Natural killer cell (primary cell): ENCODE measurements around the gene NCS1. TPM values are rescaled to one million over a fixed set of nuclear protein-coding genes. Genes with fewer than 3 reads are reported as not detected.

Experiments used
- ATAC-seq, 3 donors: fragments of 150-1000 bp in 2 of 3; fragments of 200-7000 bp in 1 of 3; cut with Tn5 transposase; 1 replicate in 1 of 3; 2 replicates in 2 of 3; pipeline ENCODE4 v1.10.0; 2021; ENCODE audit warnings: mild to moderate bottlenecking in 2 of 3, moderate library complexity in 2 of 3
- DNase-seq, 2 donors: peaks; one replicate each; pipeline versions ENCODE4 v3.0.0 to v3.0.0-alpha.2; 2013 to 2021; ENCODE audit warnings: mixed read lengths in 1 of 2
- H3K27ac ChIP-seq: one replicate; pipeline ENCODE4 v1.5.1; 2013; ENCODE audit warnings: mild to moderate bottlenecking, low read length
- H3K27me3 ChIP-seq: one replicate; pipeline ENCODE4 v1.6.1; 2013; ENCODE audit warnings: low read length; ENCODE audit not compliant: control insufficient read depth, insufficient read depth
- H3K36me3 ChIP-seq: one replicate; pipeline ENCODE4 v1.6.1; 2013; ENCODE audit warnings: low read length; ENCODE audit not compliant: control insufficient read depth, insufficient read depth
- H3K4me1 ChIP-seq: one replicate; pipeline ENCODE4 v1.6.1; 2013; ENCODE audit warnings: low read length; ENCODE audit not compliant: control insufficient read depth, insufficient read depth
- H3K4me3 ChIP-seq: one replicate; pipeline ENCODE4 v1.5.1; 2013; ENCODE audit warnings: low read length
- H3K9me3 ChIP-seq: one replicate; pipeline ENCODE4 v1.6.1; 2013; ENCODE audit warnings: low read length; ENCODE audit not compliant: control insufficient read depth, insufficient read depth
- H3K27ac Mint-ChIP-seq, 2 donors: one replicate each; pipeline ENCODE4 v1.8.0; 2022; ENCODE audit warnings: mild to moderate bottlenecking in 2 of 2, mixed read lengths in 2 of 2, moderate library complexity in 1 of 2
- H3K27me3 Mint-ChIP-seq, 2 donors: one replicate each; pipeline ENCODE4 v1.8.0; 2022; ENCODE audit warnings: low read depth in 2 of 2, mixed read lengths in 2 of 2
- H3K36me3 Mint-ChIP-seq: one replicate; pipeline ENCODE4 v1.8.0; 2022; ENCODE audit warnings: mixed read lengths
- H3K4me1 Mint-ChIP-seq, 2 donors: one replicate each; pipeline ENCODE4 v1.8.0; 2022; ENCODE audit warnings: mixed read lengths in 2 of 2
- H3K4me3 Mint-ChIP-seq: one replicate; pipeline ENCODE4 v1.8.0; 2022; ENCODE audit warnings: mild to moderate bottlenecking, moderate library complexity, mixed read lengths
- H3K9me3 Mint-ChIP-seq, 2 donors: one replicate each; pipeline ENCODE4 v1.8.0; 2022; ENCODE audit warnings: mixed read lengths in 2 of 2
- CTCF ChIP-seq: fragments of 200-600 bp; IDR thresholded peaks from one replicate; pipeline ENCODE4 v1.8.0; 2022; ENCODE audit warnings: antibody characterized with exemption
- WGBS: methylation state at CpG from one replicate; pipeline ENCODE4 v1.1.7; 2013; ENCODE audit warnings: missing lambda C conversion rate; ENCODE audit not compliant: insufficient coverage; 5-methylcytosine and 5-hydroxymethylcytosine counted together
- intact Hi-C: fragments of 100-400 bp; cut with micrococcal nuclease; formaldehyde crosslinking; loops from one replicate; pipeline ENCODE4 v1.14.2; 2022
- total RNA-seq, 4 donors: library from RNA; stranded (reverse); fragments of 120-200 nt in 1 of 4; gene quantifications; one replicate each; pipeline versions ENCODE4 v1.2.3 to v1.2.4, GENCODE V29; 2013 to 2022

NCS1 gene
- total RNA-seq, 3 donors from 2014 or later (not counting 1 experiment from before 2014, with no cell fraction given), result 1.4 to 2.4 (median 1.5) TPM

DNA sequence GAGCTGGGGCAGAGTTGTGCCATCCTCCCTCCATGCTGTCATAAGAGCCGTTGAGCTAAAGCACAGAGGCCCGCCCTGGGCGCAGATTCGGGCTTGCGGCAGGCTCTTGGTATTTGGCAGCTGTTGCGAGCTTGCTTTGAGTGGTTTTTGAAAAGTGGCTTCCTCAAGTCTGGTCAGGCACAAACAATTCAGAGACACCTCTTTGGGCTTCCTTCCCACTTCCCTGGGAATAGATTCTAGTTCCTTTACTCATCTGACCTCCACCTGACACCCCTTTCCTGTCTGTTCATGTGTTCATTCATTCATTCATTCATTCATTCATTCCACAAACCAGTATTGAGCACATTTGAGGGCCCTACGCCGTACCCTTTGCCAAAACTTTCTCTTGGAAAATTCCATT lies 27.4 kb downstream of the NCS1 start:
- Mint-ChIP-seq H3K4me1 (peaks cover 0 to under 1% of the 10 kb centered on the region in 2 donors), H3K4me3 (no peak overlapping the region), H3K36me3 (no peaks in the 10 kb centered on the region), H3K27me3 (no peaks in the 10 kb centered on the region), H3K27ac (no peak overlapping the region), H3K9me3 (no peaks in the 10 kb centered on the region)
- Histone ChIP-seq H3K27me3 (no peaks in the 10 kb centered on the region), H3K9me3 (no peaks in the 10 kb centered on the region), H3K4me1 (no peaks in the 10 kb centered on the region), H3K36me3 (no peaks in the 10 kb centered on the region), H3K4me3 (no peak overlapping the region), H3K27ac (no peak overlapping the region)
- WGBS, result 85% methylated on average over 8 of the region's 8 CpGs
- no peak for DNase-seq
- TF ChIP-seq CTCF, result no peak
- intact Hi-C loops, result no loop called here
- ATAC-seq, result no peak

GRCh38 chr9:130200038-130200849 lies 28.0 kb downstream of the NCS1 start:
- Mint-ChIP-seq H3K36me3 (no peaks in the 10 kb centered on the region), H3K4me1 (no peaks in the 10 kb centered on the region), H3K4me3 (no peak overlapping the region), H3K27ac (no peak overlapping the region), H3K27me3 (no peaks in the 10 kb centered on the region), H3K9me3 (no peaks in the 10 kb centered on the region)
- no peak overlapping the region for H3K27ac ChIP-seq
- TF ChIP-seq CTCF, result no peak
- no peak overlapping the region for H3K4me3 ChIP-seq
- intact Hi-C loops, result no loop called here
- no peak for ATAC-seq
- DNase-seq, result no peak
- H3K27me3 ChIP-seq, result no peaks in the 10 kb centered on the region
- no peaks in the 10 kb centered on the region for H3K4me1 ChIP-seq
- H3K9me3 ChIP-seq, result no peaks in the 10 kb centered on the region
- H3K36me3 ChIP-seq, result no peaks in the 10 kb centered on the region
- 84% methylated on average over 16 of the region's 17 CpGs for WGBS

GRCh38 chr9:130201399-130201873 lies 29.2 kb downstream of the NCS1 start:
- intact Hi-C loops, result no loop called here
- Mint-ChIP-seq H3K4me3 (no peak overlapping the region), H3K4me1 (no peaks in the 10 kb centered on the region), H3K36me3 (no peaks in the 10 kb centered on the region), H3K9me3 (no peaks in the 10 kb centered on the region), H3K27ac (peak overlapping the region in 1 of 2 donors; percentile 13), H3K27me3 (no peaks in the 10 kb centered on the region)
- no peak for DNase-seq
- 94% methylated on average over 12 of the region's 12 CpGs for WGBS
- H3K4me1 ChIP-seq, result no peaks in the 10 kb centered on the region
- H3K36me3 ChIP-seq, result no peaks in the 10 kb centered on the region
- H3K4me3 ChIP-seq, result no peak overlapping the region
- no peaks in the 10 kb centered on the region for H3K27me3 ChIP-seq
- no peak for ATAC-seq
- no peak for TF ChIP-seq CTCF
- no peaks in the 10 kb centered on the region for H3K9me3 ChIP-seq
- H3K27ac ChIP-seq, result no peak overlapping the region

DNA sequence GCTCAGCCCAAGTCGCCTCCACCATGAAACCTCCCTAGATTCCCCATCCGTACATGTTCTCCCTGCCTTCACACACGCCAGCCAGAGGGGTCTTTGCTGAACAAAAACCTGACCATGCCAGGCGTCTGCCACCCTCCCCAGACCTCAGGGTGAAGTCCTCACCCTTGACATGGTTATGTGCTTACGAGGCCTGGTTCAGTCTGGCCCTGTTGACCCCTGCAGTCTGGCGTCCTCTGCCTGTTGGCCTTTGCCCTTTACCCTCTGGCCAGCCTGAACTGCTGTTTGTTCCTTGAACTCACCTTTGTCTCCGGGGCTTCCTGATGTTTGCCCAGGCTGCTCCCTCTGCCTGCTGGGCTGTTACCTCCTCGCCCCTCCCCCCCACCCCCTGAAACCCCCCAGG lies 29.8 kb downstream of the NCS1 start:
- intact Hi-C loops, result no loop called here
- Histone ChIP-seq H3K4me1 (no peaks in the 10 kb centered on the region), H3K27ac (no peak overlapping the region), H3K9me3 (no peaks in the 10 kb centered on the region), H3K4me3 (no peak overlapping the region), H3K27me3 (no peaks in the 10 kb centered on the region), H3K36me3 (no peaks in the 10 kb centered on the region)
- H3K36me3 Mint-ChIP-seq, result no peaks in the 10 kb centered on the region
- no peaks in the 10 kb centered on the region for H3K9me3 Mint-ChIP-seq
- H3K27ac Mint-ChIP-seq, result no peak overlapping the region
- WGBS, result 88% methylated on average over 7 of the region's 8 CpGs
- ATAC-seq, result no peak
- no peak for TF ChIP-seq CTCF
- H3K4me3 Mint-ChIP-seq, result no peak overlapping the region
- H3K27me3 Mint-ChIP-seq, result no peaks in the 10 kb centered on the region
- no peaks in the 10 kb centered on the region for H3K4me1 Mint-ChIP-seq
- DNase-seq, result no peak
